HL-60 (cell line): ENCODE results near the gene ZNF512.

Experiments
- DNase-seq, 2 experiments: peaks; one replicate each; pipeline ENCODE4 v3.0.0-alpha.2; 2010 to 2020; ENCODE audit warnings: low read depth in 1 of 2, low spot score in 1 of 2
- H3K27ac ChIP-seq: fragments of 250-450 bp; sonication (Bioruptor Pico); replicated peaks from 2 replicates; pipeline ENCODE4 v1.5.1; 2020; ENCODE audit warnings: mild to moderate bottlenecking, moderate library complexity
- H3K27me3 ChIP-seq: fragments of 250-450 bp; sonication (Bioruptor Pico); 2 replicates; pipeline ENCODE4 v1.5.1; 2021; ENCODE audit warnings: mild to moderate bottlenecking, moderate library complexity; ENCODE audit not compliant: insufficient read depth, poor library complexity, severe bottlenecking
- H3K4me3 ChIP-seq: replicated peaks from 2 replicates; pipeline ENCODE4 v1.5.1; 2011; ENCODE audit warnings: mild to moderate bottlenecking, control low read depth, low read length; ENCODE audit not compliant: insufficient read depth
- CTCF ChIP-seq: IDR thresholded peaks from one replicate; pipeline ENCODE4 v1.5.1; 2011; ENCODE audit warnings: low read length, control low read depth, inconsistent platforms; ENCODE audit not compliant: insufficient read depth
- GABPA ChIP-seq: IDR thresholded peaks from 2 replicates; pipeline ENCODE4 v1.6.1; 2012; ENCODE audit warnings: low read depth
- POLR2AphosphoS5 ChIP-seq: IDR thresholded peaks from 2 replicates; pipeline ENCODE4 v1.6.1; 2012; ENCODE audit warnings: low read depth
- REST ChIP-seq: IDR thresholded peaks from 2 replicates; pipeline ENCODE4 v1.6.1; 2012; ENCODE audit warnings: low read depth; ENCODE audit not compliant: insufficient replicate concordance
- SPI1 ChIP-seq: IDR thresholded peaks from 2 replicates; pipeline ENCODE4 v1.6.1; 2012; ENCODE audit warnings: low read depth, mild to moderate bottlenecking, borderline replicate concordance

ZNF512 gene

GRCh38 chr2:27664622-27665363, 82.0 kb downstream of the ZNF512 start:
- peak in 1 of 2 experiments; percentile 42 for DNase-seq
- Histone ChIP-seq H3K27me3 (no peaks in the 10 kb centered on the region), H3K27ac (peak overlapping the region; percentile 93), H3K4me3 (peak overlapping the region; percentile 94)
- TF ChIP-seq GABPA (no peak), SPI1 (no peak), POLR2AphosphoS5 (no peak), CTCF (no peak), REST (no peak)

- Histone ChIP-seq H3K27me3 (no peaks in the 10 kb centered on the region), H3K4me3 (no peak overlapping the region), H3K27ac (peak overlapping the region; percentile 39)
- no peak for DNase-seq
- TF ChIP-seq SPI1 (peak; percentile 10; the same call in 1 of the 2 replicates), CTCF (no peak)
Measured at GRCh38 chr2:27667446-27667845, 84.6 kb downstream of the ZNF512 start.

- TF ChIP-seq POLR2AphosphoS5: no peak
- no peak for TF ChIP-seq REST
- no peak for TF ChIP-seq SPI1
- no peak for TF ChIP-seq GABPA
- no peak for TF ChIP-seq CTCF
- DNase-seq: no peak
- Histone ChIP-seq H3K27ac (no peak overlapping the region), H3K27me3 (no peaks in the 10 kb centered on the region), H3K4me3 (no peak overlapping the region)
Measured at GRCh38 chr2:27671235-27671634, 88.4 kb downstream of the ZNF512 start.
